IMR-90 (cell line): ENCODE results near the gene BLVRB. TPM values are rescaled to one million over a fixed set of nuclear protein-coding genes. Genes with fewer than 3 reads are reported as not detected.

Source experiments
- ATAC-seq: fragments of 200-7000 bp; cut with Tn5 transposase; 2 replicates; pipeline ENCODE4 v1.9.1; 2020; ENCODE audit warnings: low read depth, mild to moderate bottlenecking, moderate library complexity
- BruUV-seq: library from RNA; stranded (reverse); fragments of 400-500 nt; replicated peaks from 2 replicates; lab custom pipeline; 2021; lab: Mats Ljungman, UMichigan
- CTCF ChIA-PET: fragments of 300-600 bp; formaldehyde crosslinking; extraction: SDS; loops from one replicate; lab custom pipeline; 2021; ENCODE audit warnings: antibody characterized with exemption; lab: Yijun Ruan, JAX
- POLR2A ChIA-PET: fragments of 300-600 bp; sonication (Branson Sonifier 250); formaldehyde crosslinking; loops from one replicate; lab custom pipeline; 2022; ENCODE audit warnings: antibody characterized with exemption; ENCODE audit not compliant: unreplicated experiment; lab: Charles Lee
- DNase-seq: peaks from one replicate; pipeline ENCODE4 v3.0.0; 2013
- H2AFZ ChIP-seq: replicated peaks from 2 replicates; pipeline ENCODE3; 2013; ENCODE audit warnings: low read length, mild to moderate bottlenecking; ENCODE audit not compliant: poor library complexity
- H2AK5ac ChIP-seq: 2 replicates; pipeline ENCODE4 v1.6.1; 2013; ENCODE audit warnings: low read depth, low read length, inconsistent platforms
- H2AK9ac ChIP-seq: replicated peaks from 2 replicates; pipeline ENCODE3; 2013; ENCODE audit warnings: mild to moderate bottlenecking, low read depth, low read length, moderate library complexity; ENCODE audit not compliant: poor library complexity
- H2BK120ac ChIP-seq: 2 replicates; pipeline ENCODE4 v1.6.1; 2013; ENCODE audit warnings: low read depth, low read length, inconsistent platforms
- H2BK15ac ChIP-seq: 3 replicates; pipeline ENCODE4 v1.6.1; 2013; ENCODE audit warnings: low read depth, low read length, inconsistent platforms
- H2BK20ac ChIP-seq: 2 replicates; pipeline ENCODE4 v1.6.1; 2013; ENCODE audit warnings: low read depth, mild to moderate bottlenecking, inconsistent platforms, low read length, moderate library complexity
- H2BK5ac ChIP-seq: 2 replicates; pipeline ENCODE4 v1.6.1; 2013; ENCODE audit warnings: mild to moderate bottlenecking, low read depth, low read length, inconsistent platforms; ENCODE audit not compliant: poor library complexity, severe bottlenecking
- H3K14ac ChIP-seq: replicated peaks from 2 replicates; pipeline ENCODE4 v1.6.1; 2013; ENCODE audit warnings: low read depth, low read length, inconsistent platforms
- H3K18ac ChIP-seq: 2 replicates; pipeline ENCODE4 v1.6.1; 2013; ENCODE audit warnings: low read depth, low read length, control low read depth
- H3K23ac ChIP-seq: 2 replicates; pipeline ENCODE4 v1.6.1; 2013; ENCODE audit warnings: low read depth, low read length, inconsistent platforms
- H3K27ac ChIP-seq: 2 replicates; pipeline ENCODE4 v1.5.1; 2013; ENCODE audit warnings: mild to moderate bottlenecking, control low read depth, low read length; ENCODE audit not compliant: insufficient read depth
- H3K27me3 ChIP-seq: 2 replicates; pipeline ENCODE4 v1.6.1; 2013; ENCODE audit warnings: low read length; ENCODE audit not compliant: control insufficient read depth, insufficient read depth
- H3K36me3 ChIP-seq: 2 replicates; pipeline ENCODE4 v1.6.1; 2013; ENCODE audit warnings: low read length, mixed read lengths; ENCODE audit not compliant: control insufficient read depth, insufficient read depth
- H3K4ac ChIP-seq: 2 replicates; pipeline ENCODE4 v1.6.1; 2013; ENCODE audit warnings: low read depth, low read length, inconsistent platforms
- H3K4me1 ChIP-seq: 2 replicates; pipeline ENCODE4 v1.6.1; 2013; ENCODE audit warnings: low read length, mixed read lengths; ENCODE audit not compliant: control insufficient read depth, insufficient read depth
- H3K4me2 ChIP-seq: 2 replicates; pipeline ENCODE4 v1.6.1; 2013; ENCODE audit warnings: low read depth, mild to moderate bottlenecking, control low read depth, low read length, moderate library complexity
- H3K4me3 ChIP-seq: 2 replicates; pipeline ENCODE4 v1.5.1; 2013; ENCODE audit warnings: low read depth, mild to moderate bottlenecking, control low read depth, low read length, moderate library complexity; ENCODE audit not compliant: insufficient read depth
- H3K56ac ChIP-seq: 2 replicates; pipeline ENCODE4 v1.6.1; 2013; ENCODE audit warnings: low read length, inconsistent platforms; ENCODE audit not compliant: insufficient read depth; ENCODE audit errors: extremely low read depth
- H3K79me1 ChIP-seq, 2 experiments: 2 replicates each; pipeline ENCODE4 v1.6.1; 2013; ENCODE audit warnings: low read length in 2 of 2, inconsistent platforms in 1 of 2, low read depth in 1 of 2
- H3K9ac ChIP-seq: 2 replicates; pipeline ENCODE4 v1.6.1; 2013; ENCODE audit warnings: low read depth, low read length, control low read depth
- H3K9me1 ChIP-seq: 2 replicates; pipeline ENCODE4 v1.6.1; 2013; ENCODE audit warnings: low read length, inconsistent platforms; ENCODE audit not compliant: insufficient read depth
- H3K9me3 ChIP-seq: 2 replicates; pipeline ENCODE4 v1.6.1; 2013; ENCODE audit warnings: low read length; ENCODE audit not compliant: control insufficient read depth, insufficient read depth
- H4K20me1 ChIP-seq: 2 replicates; pipeline ENCODE4 v1.6.1; 2013; ENCODE audit warnings: low read length, inconsistent platforms; ENCODE audit not compliant: insufficient read depth
- H4K5ac ChIP-seq: 2 replicates; pipeline ENCODE4 v1.6.1; 2013; ENCODE audit warnings: mild to moderate bottlenecking, low read depth, low read length, control low read depth
- H4K8ac ChIP-seq, 2 experiments: 2 replicates each; pipeline ENCODE4 v1.6.1; 2013; ENCODE audit warnings: low read depth in 2 of 2, low read length in 2 of 2, control low read depth in 1 of 2, inconsistent platforms in 1 of 2
- H4K91ac ChIP-seq: 2 replicates; pipeline ENCODE4 v1.6.1; 2013; ENCODE audit warnings: low read depth, low read length, inconsistent platforms; ENCODE audit not compliant: insufficient read depth
- CTCF ChIP-seq: conservative IDR thresholded peaks from 2 replicates; pipeline ENCODE4 v1.5.1; 2012; ENCODE audit warnings: mild to moderate bottlenecking, low read depth, low read length, improper control_type of control experiment
- MXI1 ChIP-seq: IDR thresholded peaks from 2 replicates; pipeline ENCODE4 v1.6.1; 2012; ENCODE audit warnings: low read depth, mild to moderate bottlenecking, low read length, moderate library complexity, borderline replicate concordance
- RCOR1 ChIP-seq: IDR thresholded peaks from 2 replicates; pipeline ENCODE4 v1.6.1; 2012; ENCODE audit warnings: mild to moderate bottlenecking, low read length, improper control_type of control experiment; ENCODE audit not compliant: insufficient replicate concordance
- WGBS, 2 experiments: methylation state at CpG; one replicate each; pipeline versions ENCODE4 v1.1.5 to v1.1.7; 2013; ENCODE audit warnings: missing lambda C conversion rate in 2 of 2; ENCODE audit not compliant: insufficient read length in 1 of 2; ENCODE audit errors: extremely low coverage in 2 of 2; 5-methylcytosine and 5-hydroxymethylcytosine counted together
- dilution Hi-C: fragments of 300-500 bp; cut with HindIII; formaldehyde crosslinking; loops from one replicate; pipeline ENCODE4 v1.14.3; 2018; ENCODE audit warnings: low sequenced_read_pairs; ENCODE audit not compliant: unreplicated experiment
- in situ Hi-C: fragments of 300-500 bp; cut with MboI; formaldehyde crosslinking; loops from 3 replicates; pipeline ENCODE4 v1.14.3; 2019; ENCODE audit warnings: low sequenced_read_pairs, inconsistent platforms, mixed read lengths
- intact Hi-C: fragments of 100-400 bp; cut with micrococcal nuclease; formaldehyde crosslinking; loops from 2 replicates; pipeline ENCODE4 v1.10.0; 2022
- polyA plus RNA-seq, 3 experiments: library from polyadenylated mRNA; depleted of rRNA; stranded (reverse); fragments of >200 nt; gene quantifications; 2 replicates each; pipeline ENCODE4 v1.2.3, GENCODE V29; 2012; ENCODE audit warnings: low replicate concordance in 1 of 3
- total RNA-seq: library from RNA; depleted of rRNA; stranded (reverse); fragments of >200 nt; gene quantifications from 2 replicates; pipeline ENCODE4 v1.2.3, GENCODE V29; 2012

The BLVRB gene
- total and polyA plus RNA-seq, 2 of the 4 experiments (the other 2 are of a cell fraction), result 65.2 to 102 TPM

GRCh38 chr19:40497214-40497613 lies 31.7 kb upstream of the BLVRB start:
- ChIA-PET CTCF (no interaction called here), POLR2A (no interaction called here)
- H3K4me2 ChIP-seq, result no peak overlapping the region
- no peak overlapping the region for H2BK15ac ChIP-seq
- dilution Hi-C loops, result no loop called here
- peak overlapping the region; percentile 43 for H2AFZ ChIP-seq
- H2BK120ac ChIP-seq, result no peak overlapping the region
- no peak for TF ChIP-seq MXI1
- no peak for TF ChIP-seq RCOR1
- no peak for TF ChIP-seq CTCF
- H3K9ac ChIP-seq, result no peak overlapping the region
- H3K36me3 ChIP-seq, result no peaks in the 10 kb centered on the region
- H4K20me1 ChIP-seq, result no peaks in the 10 kb centered on the region
- no peak overlapping the region for H2AK9ac ChIP-seq
- BruUV-seq, result no TSS peak
- no peaks in the 10 kb centered on the region for H3K9me1 ChIP-seq
- H3K4me3 ChIP-seq, result no peak overlapping the region
- H3K27ac ChIP-seq, result no peak overlapping the region
- H3K18ac ChIP-seq, result no peak overlapping the region
- H3K27me3 ChIP-seq, result peaks cover 21% of the 10 kb centered on the region
- peaks cover 2% of the 10 kb centered on the region; the same call in 1 of the 2 replicates for H3K9me3 ChIP-seq
- ATAC-seq (no peak), DNase-seq (no peak)
- no peak overlapping the region for H4K8ac ChIP-seq
- WGBS, 2 experiments, result no CpG with 5 or more reads among the region's 12 CpGs
- no peak overlapping the region for H2AK5ac ChIP-seq
- no peak overlapping the region for H3K4ac ChIP-seq
- no peak overlapping the region for H4K5ac ChIP-seq
- H2BK20ac ChIP-seq, result no peak overlapping the region
- H3K14ac ChIP-seq, result no peak overlapping the region
- H3K56ac ChIP-seq, result no peak overlapping the region
- intact Hi-C loops, result no loop called here
- H4K91ac ChIP-seq, result no peak overlapping the region
- H2BK5ac ChIP-seq, result no peak overlapping the region
- in situ Hi-C loops, result no loop called here
- no peaks in the 10 kb centered on the region for H3K4me1 ChIP-seq
- H3K23ac ChIP-seq, result no peak overlapping the region
- no peaks in the 10 kb centered on the region for H3K79me1 ChIP-seq
